Fibroblast of skin of right biceps (primary cell): ENCODE results near the gene WWOX.

ENCODE experiments used
- DNase-seq: peaks from one replicate; pipeline ENCODE4 v3.0.0-alpha.2; 2013

WWOX gene

GRCh38 chr16:79136955-79137354 lies 1037.5 kb downstream of the WWOX start:
- no peak for DNase-seq

- no peak for DNase-seq
These were observed 1038.0 kb downstream of the WWOX start for GRCh38 chr16:79137426-79137939.

GRCh38 chr16:79139799-79140198 lies 1040.3 kb downstream of the WWOX start:
- DNase-seq, result no peak

- DNase-seq, result no peak
These were observed 1043.6 kb downstream of the WWOX start for GRCh38 chr16:79143026-79143425.

GRCh38 chr16:79150151-79150550 lies 1050.7 kb downstream of the WWOX start:
- no peak for DNase-seq

GRCh38 chr16:79150632-79151310 lies 1051.3 kb downstream of the WWOX start:
- no peak for DNase-seq

GRCh38 chr16:79154086-79154485 lies 1054.6 kb downstream of the WWOX start:
- no peak for DNase-seq

- no peak for DNase-seq
These were observed 1056.0 kb downstream of the WWOX start for GRCh38 chr16:79155471-79155870.

- DNase-seq, result no peak
These were observed 1056.5 kb downstream of the WWOX start for GRCh38 chr16:79155904-79156303.

- no peak for DNase-seq
These were observed 1057.3 kb downstream of the WWOX start for GRCh38 chr16:79156761-79157160.

GRCh38 chr16:79158337-79158736 lies 1058.9 kb downstream of the WWOX start:
- DNase-seq, result no peak

- no peak for DNase-seq
These were observed 1060.0 kb downstream of the WWOX start for GRCh38 chr16:79159261-79160049.

- DNase-seq, result no peak
These were observed 1063.5 kb downstream of the WWOX start for GRCh38 chr16:79162977-79163376.

- DNase-seq, result no peak
These were observed 1064.4 kb downstream of the WWOX start for GRCh38 chr16:79163691-79164387.

- DNase-seq, result no peak
These were observed 1065.0 kb downstream of the WWOX start for GRCh38 chr16:79164388-79164995.

- no peak for DNase-seq
These were observed 1065.6 kb downstream of the WWOX start for GRCh38 chr16:79165079-79165478.

GRCh38 chr16:79165506-79165905 lies 1066.1 kb downstream of the WWOX start:
- no peak for DNase-seq

GRCh38 chr16:79167893-79168292 lies 1068.4 kb downstream of the WWOX start:
- no peak for DNase-seq

- no peak for DNase-seq
These were observed 1068.9 kb downstream of the WWOX start for GRCh38 chr16:79168321-79168720.

- peak; percentile 41 for DNase-seq
These were observed 1069.8 kb downstream of the WWOX start for GRCh38 chr16:79169239-79169638.

GRCh38 chr16:79170555-79171246 lies 1071.2 kb downstream of the WWOX start:
- DNase-seq, result peak; percentile 48

GRCh38 chr16:79171504-79171903 lies 1072.0 kb downstream of the WWOX start:
- DNase-seq, result no peak
